ENCODE results near the gene POU4F1.

GRCh38 chr13:78608252-78608687, 4.9 kb upstream of the POU4F1 start:
- TF ChIP-seq EZH2 (IDR thresholded peaks at IDR 0.05; ENCODE audit: borderline replicate concordance, low read length) (peak; percentile 90), CTCF (conservative IDR thresholded peaks at IDR 0.05 in 1 of 2, IDR thresholded peaks at IDR 0.05 in 1 of 2; ENCODE audit: extremely low read depth in 1 of 2, insufficient read depth in 1 of 2, low read depth in 1 of 2, low read length in 2 of 2) (no peak)

All from mammary epithelial cell (primary cell).